Transverse colon (tissue), 4 donors: ENCODE data around the gene CCT8.

Source experiments
- CTCF ChIP-seq, 5 experiments: fragments of 200-600 bp in 3 of 5; fragments of 450-650 bp in 2 of 5; sonication (generic) in 3 of 5; IDR thresholded peaks; 1 replicate in 2 of 5; 2 replicates in 3 of 5; pipeline ENCODE4 v1.5.1; 2016 to 2017; ENCODE audit warnings: antibody characterized with exemption in 5 of 5, inconsistent platforms in 3 of 5, mild to moderate bottlenecking in 2 of 5, moderate library complexity in 1 of 5
- EP300 ChIP-seq: sonication (generic); formaldehyde crosslinking; IDR thresholded peaks from one replicate; pipeline ENCODE4 v1.6.1; 2017; ENCODE audit warnings: antibody characterized with exemption, low read depth
- POLR2AphosphoS5 ChIP-seq, 3 donors: sonication (generic); formaldehyde crosslinking; IDR thresholded peaks; one replicate each; pipeline ENCODE4 v1.6.1; 2016; ENCODE audit warnings: antibody characterized with exemption in 3 of 3

GRCh38 chr21:29092102-29092959 lies 18.9 kb upstream of the CCT8 start:
- TF ChIP-seq EP300 (no peak), CTCF (IDR thresholded peaks at IDR 0.05) (no peak), POLR2AphosphoS5 (IDR thresholded peaks at IDR 0.05) (no peak)
